Activated naive CD4-positive, alpha-beta T cell treated with anti-CD3 and anti-CD28 coated beads for 36 hours (primary cell): ENCODE data around the gene TSPAN33. TPM values are rescaled to one million over a fixed set of nuclear protein-coding genes. Genes with fewer than 3 reads are reported as not detected.

Experiments
- CTCF ChIA-PET: fragments of 350-600 bp; sonication (Branson Sonifier 250); formaldehyde crosslinking; loops from one replicate; lab custom pipeline; 2021; ENCODE audit warnings: antibody characterized with exemption; lab: Charles Lee
- DNase-seq: peaks from one replicate; pipeline ENCODE4 v3.0.0-alpha.2; 2020
- H3K27ac Mint-ChIP-seq: one replicate; pipeline ENCODE4 v1.8.0; 2021; ENCODE audit warnings: mild to moderate bottlenecking, mixed read lengths
- H3K27me3 Mint-ChIP-seq: one replicate; pipeline ENCODE4 v1.8.0; 2021; ENCODE audit warnings: low read depth, mixed read lengths
- H3K36me3 Mint-ChIP-seq: one replicate; pipeline ENCODE4 v1.8.0; 2021; ENCODE audit warnings: low read depth, mixed read lengths
- H3K4me1 Mint-ChIP-seq: one replicate; pipeline ENCODE4 v1.8.0; 2021; ENCODE audit warnings: low read depth, mixed read lengths
- H3K4me3 Mint-ChIP-seq: one replicate; pipeline ENCODE4 v1.8.0; 2021; ENCODE audit warnings: mild to moderate bottlenecking, moderate library complexity, mixed read lengths
- H3K9me3 Mint-ChIP-seq: one replicate; pipeline ENCODE4 v1.8.0; 2021; ENCODE audit warnings: mixed read lengths
- intact Hi-C: fragments of 100-400 bp; cut with micrococcal nuclease; formaldehyde crosslinking; loops from one replicate; pipeline ENCODE4 v1.15.1; 2023
- total RNA-seq, 2 experiments: library from RNA; stranded (reverse); gene quantifications; one replicate each; pipeline ENCODE4 v1.2.3, GENCODE V29; 2021

Gene TSPAN33
- 1 to 10 TPM; 7.2 to 7.9 TPM for total RNA-seq

- intact Hi-C loops: no loop called here
- CTCF ChIA-PET: interaction anchor here (0.8 to 1.1 kb wide), 4 partner anchors 20 to 74 kb away, joined by 3 to 4 read pairs (median 3); no protein-coding TSS in a partner anchor
- peaks cover 7% of the 10 kb centered on the region for H3K27me3 Mint-ChIP-seq
- peak within 1 kb of the TSS; percentile 88 for H3K4me3 Mint-ChIP-seq
- H3K27ac Mint-ChIP-seq: no peak within 1 kb of the TSS
- no peaks in the 10 kb centered on the region for H3K9me3 Mint-ChIP-seq
- H3K36me3 Mint-ChIP-seq: no peaks in the 10 kb centered on the region
- H3K4me1 Mint-ChIP-seq: peaks cover 19% of the 10 kb centered on the region
- DNase-seq: peak; percentile 74
These were observed at the start of gene TSPAN33 for GRCh38 chr7:129144095-129144833. TSS of gene TSPAN33 (plus strand) at chr7:129144707. CDS start at chr7:129144981, 274 bp downstream.

- Mint-ChIP-seq H3K9me3 (no peaks in the 10 kb centered on the region), H3K4me3 (no peak overlapping the region), H3K4me1 (peaks cover 19% of the 10 kb centered on the region), H3K27ac (no peak overlapping the region), H3K36me3 (no peaks in the 10 kb centered on the region), H3K27me3 (no peaks in the 10 kb centered on the region)
- intact Hi-C loops: no loop called here
- CTCF ChIA-PET: interaction anchor here (0.6 to 1.3 kb wide), 8 partner anchors 63 to 396 kb away, joined by 3 to 7 read pairs (median 4); no protein-coding TSS in a partner anchor
- DNase-seq: peak; percentile 33
These were observed 49.2 kb upstream of the TSPAN33 start for GRCh38 chr7:129095258-129095657.

GRCh38 chr7:129098409-129099084 lies 46.0 kb upstream of the TSPAN33 start:
- intact Hi-C loops: no loop called here
- H3K27me3 Mint-ChIP-seq: no peaks in the 10 kb centered on the region
- H3K4me3 Mint-ChIP-seq: no peak overlapping the region
- H3K36me3 Mint-ChIP-seq: no peaks in the 10 kb centered on the region
- CTCF ChIA-PET: interaction anchor here (1.3 to 2.1 kb wide), 2 partner anchors 9 to 65 kb away, joined by 3 to 7 read pairs; no protein-coding TSS in a partner anchor
- no peak for DNase-seq
- H3K4me1 Mint-ChIP-seq: peaks cover 12% of the 10 kb centered on the region
- no peaks in the 10 kb centered on the region for H3K9me3 Mint-ChIP-seq
- no peak overlapping the region for H3K27ac Mint-ChIP-seq

- Mint-ChIP-seq H3K36me3 (no peaks in the 10 kb centered on the region), H3K4me3 (no peak overlapping the region), H3K27me3 (no peaks in the 10 kb centered on the region), H3K4me1 (peaks cover 4% of the 10 kb centered on the region), H3K27ac (no peak overlapping the region), H3K9me3 (no peaks in the 10 kb centered on the region)
- CTCF ChIA-PET: interaction anchor here (1.3 to 2.8 kb wide), 2 partner anchors 9 to 16 kb away, joined by 3 to 16 read pairs; no protein-coding TSS in a partner anchor
- intact Hi-C loops: no loop called here
- DNase-seq: no peak
These were observed 43.7 kb upstream of the TSPAN33 start for GRCh38 chr7:129100827-129101166.

GRCh38 chr7:129101746-129102145 lies 42.8 kb upstream of the TSPAN33 start:
- CTCF ChIA-PET: interaction anchor here (1.3 to 2.8 kb wide), 3 partner anchors 10 to 62 kb away, joined by 3 to 16 read pairs (median 4); no protein-coding TSS in a partner anchor
- H3K4me1 Mint-ChIP-seq: no peaks in the 10 kb centered on the region
- intact Hi-C loops: no loop called here
- H3K27me3 Mint-ChIP-seq: no peaks in the 10 kb centered on the region
- H3K36me3 Mint-ChIP-seq: no peaks in the 10 kb centered on the region
- no peak overlapping the region for H3K27ac Mint-ChIP-seq
- H3K4me3 Mint-ChIP-seq: no peak overlapping the region
- no peak for DNase-seq
- H3K9me3 Mint-ChIP-seq: no peaks in the 10 kb centered on the region

- no peaks in the 10 kb centered on the region for H3K27me3 Mint-ChIP-seq
- H3K36me3 Mint-ChIP-seq: no peaks in the 10 kb centered on the region
- H3K27ac Mint-ChIP-seq: no peak overlapping the region
- DNase-seq: no peak
- CTCF ChIA-PET: interaction anchor here (0.7 to 1.9 kb wide), 3 partner anchors 12 to 105 kb away, joined by 3 to 7 read pairs (median 4); no protein-coding TSS in a partner anchor
- H3K9me3 Mint-ChIP-seq: no peaks in the 10 kb centered on the region
- no peaks in the 10 kb centered on the region for H3K4me1 Mint-ChIP-seq
- no peak overlapping the region for H3K4me3 Mint-ChIP-seq
- intact Hi-C loops: no loop called here
These were observed 40.8 kb upstream of the TSPAN33 start for GRCh38 chr7:129103561-129104324.

GRCh38 chr7:129108581-129108980 lies 35.9 kb upstream of the TSPAN33 start:
- DNase-seq: no peak
- peaks cover 7% of the 10 kb centered on the region for H3K4me1 Mint-ChIP-seq
- CTCF ChIA-PET: no interaction called here

GRCh38 chr7:129110258-129110981 lies 34.1 kb upstream of the TSPAN33 start:
- Mint-ChIP-seq H3K4me3 (no peak overlapping the region), H3K36me3 (no peaks in the 10 kb centered on the region), H3K9me3 (peaks cover 2% of the 10 kb centered on the region), H3K4me1 (peaks cover 7% of the 10 kb centered on the region), H3K27me3 (no peaks in the 10 kb centered on the region), H3K27ac (no peak overlapping the region)
- CTCF ChIA-PET: interaction anchor here (0.9 kb wide), 1 partner anchor 18 kb away, joined by 3 read pairs; no protein-coding TSS in a partner anchor
- intact Hi-C loops: no loop called here
- peak; percentile 48 for DNase-seq

More at GRCh38 chr7:129108581-129108980, 35.9 kb upstream of the TSPAN33 start:
- H3K27ac Mint-ChIP-seq: no peak overlapping the region
- H3K9me3 Mint-ChIP-seq: no peaks in the 10 kb centered on the region
- H3K27me3 Mint-ChIP-seq: no peaks in the 10 kb centered on the region
- H3K36me3 Mint-ChIP-seq: no peaks in the 10 kb centered on the region
- no peak overlapping the region for H3K4me3 Mint-ChIP-seq
- intact Hi-C loops: no loop called here

- H3K36me3 Mint-ChIP-seq: no peaks in the 10 kb centered on the region
- no peaks in the 10 kb centered on the region for H3K27me3 Mint-ChIP-seq
- no peak for DNase-seq
- intact Hi-C loops: no loop called here
- peaks cover 7% of the 10 kb centered on the region for H3K4me1 Mint-ChIP-seq
- H3K9me3 Mint-ChIP-seq: peaks cover 4% of the 10 kb centered on the region
- no peak overlapping the region for H3K27ac Mint-ChIP-seq
- CTCF ChIA-PET: interaction anchor here (0.9 to 1.0 kb wide), 2 partner anchors 19 to 134 kb away, joined by 3 read pairs; no protein-coding TSS in a partner anchor
- no peak overlapping the region for H3K4me3 Mint-ChIP-seq
These were observed 33.5 kb upstream of the TSPAN33 start for GRCh38 chr7:129110982-129111376.

GRCh38 chr7:129115676-129116075 lies 28.8 kb upstream of the TSPAN33 start:
- H3K27me3 Mint-ChIP-seq: peaks cover 2% of the 10 kb centered on the region
- peaks cover 4% of the 10 kb centered on the region for H3K9me3 Mint-ChIP-seq
- intact Hi-C loops: no loop called here
- H3K36me3 Mint-ChIP-seq: peaks cover under 1% of the 10 kb centered on the region
- no peak overlapping the region for H3K27ac Mint-ChIP-seq
- CTCF ChIA-PET: interaction anchor here (0.6 to 1.1 kb wide), 3 partner anchors 24 to 232 kb away, joined by 3 read pairs; no protein-coding TSS in a partner anchor
- no peak overlapping the region for H3K4me3 Mint-ChIP-seq
- peaks cover 3% of the 10 kb centered on the region for H3K4me1 Mint-ChIP-seq
- no peak for DNase-seq

GRCh38 chr7:129118182-129118581 lies 26.3 kb upstream of the TSPAN33 start:
- H3K9me3 Mint-ChIP-seq: peaks cover 18% of the 10 kb centered on the region
- H3K36me3 Mint-ChIP-seq: peaks cover 10% of the 10 kb centered on the region
- no peak for DNase-seq
- peaks cover 19% of the 10 kb centered on the region for H3K4me1 Mint-ChIP-seq
- no peak overlapping the region for H3K4me3 Mint-ChIP-seq
- H3K27ac Mint-ChIP-seq: no peak overlapping the region
- intact Hi-C loops: no loop called here
- CTCF ChIA-PET: interaction anchor here (1.3 kb wide), 1 partner anchor 26 kb away, joined by 3 read pairs; no protein-coding TSS in a partner anchor
- peaks cover 2% of the 10 kb centered on the region for H3K27me3 Mint-ChIP-seq
